NB4 (cell line): Measurements from ENCODE around the gene MBNL3.
"Not testable (repeated sequence)": the region's sequence is repeated elsewhere in the genome, so short reads cannot be mapped to it uniquely, and the experiment has no call there.

Experiments used
- DNase-seq: peaks from one replicate; pipeline ENCODE4 v3.0.0; 2010; ENCODE audit warnings: low read depth
- H3K4me3 ChIP-seq: one replicate; pipeline ENCODE4 v1.5.1; 2011; ENCODE audit warnings: mild to moderate bottlenecking, low read depth, low read length, moderate library complexity
- CTCF ChIP-seq: IDR thresholded peaks from one replicate; pipeline ENCODE4 v1.5.1; 2012; ENCODE audit warnings: low read depth, low read length
- MAX ChIP-seq: IDR thresholded peaks from 2 replicates; pipeline ENCODE4 v1.6.1; 2011; ENCODE audit warnings: low read depth, low read length
- MYC ChIP-seq: IDR thresholded peaks from 2 replicates; pipeline ENCODE4 v1.6.1; 2011; ENCODE audit warnings: low read depth, low read length
- POLR2A ChIP-seq: IDR thresholded peaks from 2 replicates; pipeline ENCODE4 v1.6.1; 2011; ENCODE audit warnings: mild to moderate bottlenecking; ENCODE audit not compliant: insufficient read length; ENCODE audit errors: extremely low read depth

Gene MBNL3

GRCh38 chrX:132467989-132468388 lies 20.8 kb downstream of the MBNL3 start:
- H3K4me3 ChIP-seq: no peak overlapping the region
- no peak for DNase-seq
- TF ChIP-seq CTCF (no peak), MAX (no peak), POLR2A (no peak), MYC (no peak)

GRCh38 chrX:132467026-132467425 lies 21.8 kb downstream of the MBNL3 start:
- no peak overlapping the region for H3K4me3 ChIP-seq
- TF ChIP-seq POLR2A: no peak
- no peak for TF ChIP-seq MYC
- TF ChIP-seq MAX: no peak
- no peak for TF ChIP-seq CTCF
- no peak for DNase-seq

GRCh38 chrX:132463411-132463810 lies 25.4 kb downstream of the MBNL3 start:
- peak; percentile 45 for DNase-seq
- H3K4me3 ChIP-seq: no peak overlapping the region
- TF ChIP-seq POLR2A (no peak), CTCF (peak; percentile 26)

- no peak overlapping the region for H3K4me3 ChIP-seq
- DNase-seq: no peak
- no peak for TF ChIP-seq MAX
- TF ChIP-seq CTCF: no peak
- no peak for TF ChIP-seq MYC
- TF ChIP-seq POLR2A: no peak
These were observed 27.0 kb downstream of the MBNL3 start for GRCh38 chrX:132461886-132462285.

- no peak overlapping the region for H3K4me3 ChIP-seq
- TF ChIP-seq MAX (no peak), CTCF (no peak), MYC (no peak), POLR2A (no peak)
- DNase-seq: no peak
These were observed 35.8 kb downstream of the MBNL3 start for GRCh38 chrX:132452911-132453550.

- not testable (repeated sequence) for H3K4me3 ChIP-seq, DNase-seq
These were observed 42.9 kb downstream of the MBNL3 start for GRCh38 chrX:132445909-132446308.
